ENCODE measurements around the gene MSI1. TPM values are rescaled to one million over a fixed set of nuclear protein-coding genes. Genes with fewer than 3 reads are reported as not detected.
"Not testable (repeated sequence)": the region's sequence is repeated elsewhere in the genome, so short reads cannot be mapped to it uniquely, and the experiment has no call there.

The MSI1 gene
- total RNA-seq, 1 donor from 2014 or later = 0.31 TPM

DNA sequence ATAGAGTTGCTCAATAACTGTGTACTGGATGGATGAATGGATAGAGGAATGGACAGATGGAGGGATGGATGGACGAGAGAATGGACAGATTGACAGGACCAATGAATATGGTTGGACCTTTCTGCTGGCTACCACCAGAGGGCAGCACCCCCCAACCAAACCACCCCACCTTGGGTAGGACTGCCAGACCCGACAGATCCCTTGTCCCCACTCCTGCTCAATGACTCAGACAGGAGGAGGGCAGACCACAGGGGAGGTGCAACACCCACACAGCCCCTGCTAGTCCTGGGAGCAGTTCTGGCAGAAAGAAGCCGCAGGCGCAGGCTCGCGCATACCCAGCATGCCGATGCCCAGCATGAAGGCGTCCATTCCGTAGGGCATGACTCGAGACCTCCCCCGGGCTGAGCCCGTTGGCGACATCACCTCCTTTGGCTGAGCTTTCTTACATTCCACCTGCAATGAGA lies 12.4 kb downstream of the MSI1 start:
- DNase-seq = peak; percentile 84

DNA sequence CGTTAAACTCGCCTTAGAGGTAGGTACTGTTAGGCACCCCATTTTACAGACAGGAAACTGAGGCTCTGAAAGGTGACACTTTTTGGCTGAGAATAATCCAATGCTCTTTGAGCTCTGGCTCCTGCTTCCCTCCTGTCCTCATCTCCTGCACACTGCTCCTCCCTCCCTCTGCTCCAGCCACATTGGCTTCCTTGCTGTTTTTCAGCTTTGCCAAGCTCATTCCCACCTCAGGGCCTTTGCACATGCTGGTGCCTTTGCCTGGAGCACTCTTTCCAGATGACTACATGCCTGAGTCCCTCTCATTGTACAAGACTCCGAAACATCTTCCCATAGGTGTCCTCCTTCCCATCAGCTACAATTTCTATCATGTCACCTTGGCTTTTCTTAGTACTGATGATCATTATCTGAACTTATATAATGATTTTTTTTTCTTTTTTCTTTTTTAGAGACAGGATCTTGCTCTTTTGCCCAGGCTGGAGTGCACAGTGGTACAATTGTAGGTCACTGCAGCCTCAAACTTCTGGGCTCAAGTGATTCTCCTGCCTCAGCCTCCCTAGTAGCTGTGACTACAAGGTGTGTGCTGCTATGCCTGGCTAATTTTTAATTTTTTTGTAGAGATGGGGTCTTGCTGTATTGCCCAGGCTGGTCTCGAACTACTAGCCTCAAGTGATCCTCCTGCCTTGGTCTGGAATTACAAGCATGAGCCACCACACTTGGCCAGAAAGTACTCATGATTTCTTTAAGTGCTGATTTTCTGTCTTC lies 15.2 kb downstream of the MSI1 start:
- no peak for DNase-seq

DNA sequence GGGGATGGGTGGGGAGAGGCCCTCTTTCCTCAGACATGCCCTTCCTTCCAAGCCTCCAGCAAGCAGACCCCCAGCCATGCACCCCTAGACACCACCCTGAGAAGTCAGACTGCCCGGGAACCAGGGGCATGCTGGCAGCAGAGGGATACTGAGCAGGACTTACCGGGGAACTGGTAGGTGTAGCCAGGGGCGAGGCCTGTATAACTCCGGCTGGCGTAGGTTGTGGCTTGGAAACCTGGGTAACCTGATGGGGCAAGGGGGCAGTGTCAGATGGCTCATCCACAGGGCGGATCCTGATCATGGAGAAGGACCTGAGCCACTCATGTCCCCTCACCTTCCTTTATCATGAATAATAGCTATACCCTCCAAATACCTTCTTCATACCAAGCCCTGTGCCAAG lies 15.8 kb downstream of the MSI1 start:
- no peak for DNase-seq

DNA sequence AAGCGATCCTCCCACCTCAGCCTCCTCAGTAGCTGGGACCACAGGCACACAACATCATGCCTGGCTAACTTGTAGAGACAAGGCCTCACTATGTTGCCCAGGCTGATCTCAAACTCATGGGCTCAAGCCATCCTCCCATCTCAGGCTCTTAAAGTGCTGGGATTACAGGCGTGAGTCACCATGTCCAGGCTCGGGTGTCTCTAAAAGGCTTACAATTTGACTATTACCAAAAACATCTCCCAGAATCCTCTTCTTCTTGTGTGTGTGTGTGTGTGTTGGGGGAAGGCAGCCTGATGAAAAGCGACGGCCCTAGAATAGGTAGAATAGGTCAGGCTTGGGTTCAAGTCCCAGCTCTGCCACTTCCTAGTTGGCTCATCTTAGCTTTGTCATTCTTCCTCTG lies 16.8 kb downstream of the MSI1 start:
- DNase-seq = no peak

DNA sequence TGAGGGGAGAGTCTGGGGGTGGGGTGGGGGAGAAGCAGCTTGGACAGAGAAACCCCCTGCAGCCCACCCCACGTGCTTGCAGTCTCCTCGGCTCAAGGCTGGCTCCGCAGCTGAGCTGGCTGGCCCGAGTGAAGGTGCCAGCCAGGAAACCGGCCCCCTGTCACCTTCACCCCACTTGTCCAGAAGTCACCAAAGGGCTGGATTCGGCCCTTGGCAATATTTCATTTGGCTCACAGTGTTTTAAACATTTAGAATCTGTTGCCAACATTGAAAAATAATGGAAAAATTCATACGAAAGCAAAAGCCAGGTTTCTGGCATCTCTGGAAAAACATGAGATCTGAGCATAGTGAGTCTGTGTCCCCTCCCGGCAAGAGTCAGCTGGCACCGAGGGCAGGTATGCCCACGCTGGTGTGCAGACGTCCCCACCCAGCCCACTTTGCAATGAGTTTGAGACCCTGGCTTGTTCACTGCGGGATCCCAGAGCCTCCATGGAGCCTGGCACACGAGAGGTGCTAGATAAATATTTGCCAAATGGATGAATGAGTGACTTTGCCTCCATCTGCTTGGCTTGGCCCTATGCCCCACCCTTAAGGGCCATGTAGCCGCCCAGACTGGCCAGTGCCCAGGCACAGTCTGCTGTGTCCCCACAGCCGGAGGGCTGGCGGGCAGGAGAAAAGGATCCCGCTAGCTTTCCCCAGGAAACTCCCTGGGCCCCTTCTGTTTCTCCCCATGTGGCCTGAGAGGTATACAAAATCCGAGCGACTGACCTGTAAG lies 18.2 kb downstream of the MSI1 start:
- peak; percentile 46 for DNase-seq

DNA sequence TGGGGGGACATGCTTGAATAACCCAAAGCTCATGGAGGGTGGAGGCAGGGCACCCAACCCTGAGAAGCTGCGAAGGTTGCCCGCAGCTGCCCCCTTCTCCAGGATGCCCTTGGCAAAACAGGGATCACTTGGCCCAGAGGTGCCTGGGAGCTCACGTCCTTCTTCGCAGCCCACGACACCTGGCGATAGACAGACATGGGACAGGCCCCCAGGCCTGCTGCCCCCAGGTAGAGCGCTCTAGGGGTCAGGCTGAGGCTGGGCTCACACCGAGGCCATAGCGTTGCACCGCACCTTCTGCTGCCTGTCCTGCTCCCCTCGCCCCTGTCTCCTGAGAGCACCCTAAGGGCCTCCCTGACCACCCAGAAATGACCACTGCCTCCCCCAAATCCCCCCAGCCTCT lies 21.2 kb downstream of the MSI1 start:
- DNase-seq = no peak

DNA sequence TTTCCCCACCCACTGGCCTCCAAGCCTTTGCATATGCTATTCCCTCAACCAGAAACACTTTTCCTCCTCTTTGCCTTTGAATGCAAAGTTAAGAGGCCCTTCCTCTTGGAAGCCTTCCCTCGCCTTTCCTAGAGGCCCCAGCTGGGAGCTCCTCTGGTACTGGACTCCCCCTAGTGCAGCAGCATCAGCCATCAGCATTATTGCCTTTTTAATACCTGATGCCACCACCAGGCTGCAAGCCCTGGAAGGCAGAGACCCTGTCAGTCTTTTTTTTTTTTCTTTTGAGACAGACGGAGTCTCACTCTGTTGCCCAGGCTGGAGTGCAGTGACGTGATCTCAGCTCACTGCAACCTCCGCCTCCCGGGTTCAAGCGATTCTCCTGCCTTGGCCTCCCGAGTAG lies 22.3 kb downstream of the MSI1 start:
- no peak for DNase-seq

DNA sequence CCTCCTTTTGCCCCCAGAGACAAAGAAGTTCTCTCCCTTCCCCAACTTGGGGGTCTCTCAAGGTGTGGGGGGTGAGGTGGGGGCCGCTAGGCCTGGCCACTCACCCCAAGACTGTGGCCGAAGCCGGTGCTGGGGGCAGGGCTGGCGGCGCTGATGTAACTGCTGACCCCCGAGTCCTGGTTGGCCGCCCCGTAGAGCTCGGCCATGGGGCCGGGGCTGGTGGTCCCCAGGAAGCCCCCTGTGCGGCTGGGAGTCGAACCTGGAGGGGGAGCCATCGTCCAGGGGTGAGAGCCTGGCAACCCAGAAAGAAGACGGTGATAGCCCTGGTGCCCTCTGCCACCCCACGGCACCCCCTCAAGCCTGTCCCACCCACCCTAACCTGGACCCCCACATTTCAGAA lies 22.9 kb downstream of the MSI1 start:
- no peak for DNase-seq

DNA sequence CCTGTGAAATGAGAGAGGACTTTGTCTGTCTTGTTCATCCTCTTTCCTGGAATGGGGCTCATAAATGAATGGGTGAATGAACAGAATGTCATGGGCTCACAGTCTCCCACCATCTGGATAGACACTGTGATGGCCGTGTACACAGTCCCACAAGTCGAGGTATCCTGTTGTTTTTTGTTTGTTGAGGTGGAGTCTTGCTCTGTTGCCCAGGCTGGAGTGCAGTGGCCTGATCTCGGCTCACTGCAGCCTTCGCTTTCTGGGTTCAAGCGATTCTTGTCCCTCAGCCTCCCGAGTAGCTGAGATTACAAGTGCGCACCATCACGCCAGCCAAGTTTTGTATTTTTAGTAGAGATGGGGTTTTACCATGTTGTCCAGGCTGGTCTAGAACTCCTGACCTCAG lies 25.3 kb downstream of the MSI1 start:
- no peak for DNase-seq

DNA sequence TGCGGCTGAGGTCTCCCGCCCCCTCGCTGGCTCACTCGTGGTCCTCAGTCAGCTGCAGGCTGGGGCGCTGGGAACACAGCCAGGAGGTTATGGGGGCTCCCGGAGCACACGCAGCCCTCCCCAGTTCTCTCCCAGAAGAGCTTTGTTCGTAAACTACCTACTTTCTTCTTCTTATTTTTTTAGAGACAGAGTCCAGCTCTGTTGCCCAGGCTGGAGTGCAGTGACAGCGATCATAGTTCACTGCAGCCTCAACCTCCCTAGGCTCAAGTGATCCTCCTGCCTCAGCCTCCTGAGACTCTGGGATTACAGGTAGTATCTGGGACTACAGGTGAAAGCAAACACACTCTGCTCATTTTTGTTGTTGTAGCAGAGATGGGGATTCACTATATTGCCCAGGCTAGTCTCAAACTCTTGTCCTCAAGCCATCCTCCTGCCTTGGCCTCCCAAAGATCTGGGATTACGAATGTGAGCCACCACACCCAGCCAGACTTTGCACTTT lies 25.9 kb downstream of the MSI1 start:
- DNase-seq = no peak

DNA sequence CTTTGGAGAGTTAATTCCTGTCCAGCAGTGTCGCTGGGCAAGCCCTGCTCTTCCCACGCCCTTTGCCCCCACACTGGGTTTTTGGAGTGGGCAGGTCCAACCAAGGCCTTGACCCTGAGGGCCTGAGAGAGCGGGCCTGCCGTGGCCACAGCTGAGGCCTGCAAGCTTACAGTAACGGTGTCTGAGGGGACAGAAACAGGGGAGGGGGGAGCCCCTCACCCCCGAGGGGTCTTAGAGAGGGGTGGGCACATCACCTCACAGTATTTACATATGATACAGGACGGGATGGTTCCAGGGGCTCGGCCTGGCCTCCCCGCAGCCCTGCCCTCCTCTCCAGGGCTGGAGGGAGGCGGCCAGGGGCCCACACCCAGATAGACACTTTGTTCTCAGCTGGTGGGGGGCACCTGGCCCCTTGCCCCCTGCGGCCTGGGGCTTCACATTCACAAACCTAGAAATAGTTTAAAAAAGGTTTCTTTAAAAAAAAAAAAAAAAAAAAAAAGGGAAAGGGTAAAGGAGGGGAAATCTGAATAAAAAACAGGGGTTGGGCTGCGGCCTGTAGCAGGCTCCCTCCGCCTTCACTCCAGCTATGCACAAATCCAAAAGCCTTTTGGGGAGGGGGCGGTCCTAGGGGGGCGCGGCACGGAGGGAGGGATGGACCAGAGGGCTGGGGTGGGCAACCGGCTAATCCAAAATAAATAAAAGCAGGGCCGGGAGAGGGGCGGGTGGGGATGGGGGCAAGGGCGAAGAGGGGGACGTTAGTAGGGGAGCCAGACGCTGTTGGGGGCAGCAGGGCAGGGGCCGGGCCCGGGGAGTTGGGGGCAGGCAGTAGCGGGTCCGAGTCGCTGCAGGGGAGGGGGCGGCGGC lies 26.6 kb downstream of the MSI1 start:
- no peak for DNase-seq

DNA sequence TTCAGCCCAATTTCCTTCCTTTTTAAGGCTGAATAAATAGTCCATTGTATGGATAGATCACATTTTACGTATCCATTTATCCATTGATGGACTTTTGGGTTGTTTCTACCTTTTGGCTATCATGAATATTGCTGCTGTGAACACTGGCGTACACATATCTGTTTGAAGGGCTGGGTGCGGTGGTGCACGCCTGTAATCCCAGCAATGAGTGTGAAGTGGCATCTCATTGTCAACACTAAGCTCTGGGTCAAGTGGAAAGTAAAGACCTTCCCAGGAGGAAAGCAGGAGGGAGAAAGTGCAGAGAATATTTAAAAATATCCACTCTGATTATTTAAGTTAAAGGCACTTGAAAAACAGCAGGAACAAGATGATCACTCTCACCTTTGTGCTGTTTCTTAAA lies 29.7 kb downstream of the MSI1 start:
- no peak for DNase-seq

DNA sequence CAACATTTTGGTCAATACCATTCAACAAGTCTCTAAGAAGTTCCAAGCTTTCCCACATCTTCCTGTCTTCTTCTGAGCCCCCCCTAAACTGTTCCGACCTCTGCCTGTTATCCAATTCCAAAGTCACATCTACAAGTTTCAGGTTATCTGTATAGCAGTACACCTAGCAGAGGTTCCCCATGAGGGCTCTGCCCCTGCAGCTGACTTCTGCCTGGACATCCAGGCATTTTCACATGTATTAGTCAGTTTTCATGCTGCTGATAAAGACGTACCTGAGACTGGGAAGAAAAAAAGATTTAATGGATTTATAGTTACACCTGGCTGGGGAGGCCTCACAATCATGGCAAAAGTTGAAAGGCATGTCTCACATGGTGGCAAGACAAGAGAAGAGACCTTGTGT lies 31.2 kb downstream of the MSI1 start:
- no peak for DNase-seq

DNA sequence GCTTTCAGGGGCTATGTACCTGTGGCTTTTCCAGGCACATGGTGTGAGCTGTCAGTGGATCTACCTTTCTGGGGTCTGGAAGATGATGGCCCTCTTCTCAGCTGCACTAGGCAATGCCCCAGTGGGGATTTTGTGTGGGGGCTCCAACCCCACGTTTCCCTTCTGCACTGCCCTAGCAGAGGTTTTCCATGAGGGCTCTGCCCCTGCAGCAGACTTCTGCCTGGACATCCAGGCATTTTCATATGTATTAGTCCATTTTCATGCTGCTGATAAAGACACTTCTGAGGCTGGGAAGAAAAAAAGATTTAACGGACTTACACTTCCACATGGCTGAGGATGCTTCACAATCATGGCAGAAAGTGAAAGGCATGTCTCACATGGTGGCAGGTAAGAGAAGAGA lies 32.6 kb downstream of the MSI1 start:
- DNase-seq = not testable (repeated sequence)

DNA sequence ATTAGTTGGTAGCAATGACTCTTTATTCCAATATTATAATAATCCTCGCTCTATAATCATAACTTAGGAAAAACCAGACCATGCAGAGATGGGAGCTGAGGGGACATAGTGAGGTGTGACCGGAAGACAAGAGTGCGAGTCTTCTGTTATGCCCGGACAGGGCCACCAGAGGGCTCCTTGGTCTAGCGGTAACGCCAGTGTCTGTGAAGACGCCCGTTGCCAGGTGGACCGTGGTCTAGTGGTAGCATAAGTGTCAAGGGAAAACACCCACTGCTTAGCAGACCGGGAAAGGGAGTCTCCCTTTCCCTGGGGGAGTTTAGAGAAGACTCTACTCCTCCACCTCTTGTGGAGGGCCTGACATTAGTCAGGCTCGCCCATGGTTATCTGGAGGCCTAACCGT lies 33.5 kb downstream of the MSI1 start:
- DNase-seq = peak; percentile 58

DNA sequence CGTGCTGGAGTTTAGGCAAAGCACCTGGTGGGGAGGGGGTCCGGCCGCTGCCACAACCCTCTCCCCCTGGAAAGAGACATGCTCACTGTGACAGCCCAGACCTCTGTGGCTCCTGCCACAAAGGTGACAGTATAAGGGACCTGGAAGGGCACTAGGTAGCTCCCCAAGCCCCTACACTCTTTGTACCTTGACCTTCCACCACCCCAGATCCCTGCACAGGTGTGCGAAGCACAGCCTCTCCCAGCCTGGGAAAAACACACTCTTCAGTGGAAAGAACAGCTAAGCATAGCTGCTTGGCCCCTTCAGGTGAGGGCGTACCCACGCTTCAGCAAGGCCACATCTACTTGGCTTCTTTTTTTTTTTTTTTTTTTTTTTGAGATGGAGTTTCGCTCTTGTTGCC lies 36.4 kb downstream of the MSI1 start:
- DNase-seq = no peak

DNA sequence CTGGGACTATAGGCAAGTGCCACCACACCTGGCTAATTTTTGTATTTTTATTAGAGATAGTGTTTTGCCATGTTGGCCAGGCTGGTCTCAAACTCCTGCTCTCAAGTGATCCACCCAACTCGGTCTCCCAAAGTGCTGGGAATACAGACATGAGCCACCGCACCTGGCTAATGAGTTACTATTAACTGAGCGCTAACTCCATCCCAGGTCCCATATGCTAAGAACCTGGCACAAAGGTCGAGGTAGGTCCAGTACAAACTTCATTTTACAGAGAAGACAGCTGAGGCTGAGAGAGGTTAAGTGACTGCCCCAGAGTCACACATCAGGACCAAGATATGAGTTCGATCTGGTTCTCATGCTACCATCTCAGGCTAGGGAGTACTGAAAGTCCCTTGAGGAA lies 36.9 kb downstream of the MSI1 start:
- no peak for DNase-seq

DNA sequence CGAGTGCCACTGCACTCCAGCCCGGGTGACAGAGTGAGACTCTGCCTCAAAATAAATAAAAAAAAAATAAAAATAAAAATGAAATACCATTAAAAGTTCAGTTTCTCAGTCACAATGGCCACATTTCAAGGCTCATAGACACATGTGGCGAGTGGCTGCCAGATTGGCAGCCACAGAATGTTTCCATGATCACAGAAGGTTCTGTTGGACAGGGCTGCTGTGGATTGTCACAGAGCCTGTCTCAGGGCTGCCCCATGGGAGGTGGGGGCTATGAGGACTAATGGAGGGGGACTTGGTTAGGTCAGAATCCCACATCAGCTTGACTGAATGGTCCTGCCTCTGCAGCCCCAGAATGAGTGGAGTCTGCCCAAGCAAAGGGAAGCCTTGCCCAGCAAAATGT lies 37.6 kb downstream of the MSI1 start:
- no peak for DNase-seq

DNA sequence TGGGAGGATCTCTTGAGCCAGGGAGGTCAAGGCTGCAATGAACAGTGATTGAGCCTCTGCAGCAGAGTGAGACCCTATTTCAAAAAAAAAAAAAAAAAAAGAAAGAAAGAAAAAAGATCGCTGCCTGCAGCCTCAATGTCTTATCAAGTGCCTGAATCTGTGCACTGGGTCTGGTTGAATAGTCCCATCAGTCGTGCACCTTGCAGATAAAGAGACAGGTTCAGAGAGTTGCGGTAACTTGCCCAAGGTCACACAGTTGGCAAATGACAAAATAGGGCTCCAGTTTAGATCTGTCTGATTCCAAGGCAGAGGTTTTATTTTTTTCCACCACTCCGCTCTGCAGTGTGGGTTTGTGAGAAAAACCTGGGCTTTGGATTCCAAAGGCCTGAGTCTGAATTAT lies 40.7 kb downstream of the MSI1 start:
- no peak for DNase-seq

DNA sequence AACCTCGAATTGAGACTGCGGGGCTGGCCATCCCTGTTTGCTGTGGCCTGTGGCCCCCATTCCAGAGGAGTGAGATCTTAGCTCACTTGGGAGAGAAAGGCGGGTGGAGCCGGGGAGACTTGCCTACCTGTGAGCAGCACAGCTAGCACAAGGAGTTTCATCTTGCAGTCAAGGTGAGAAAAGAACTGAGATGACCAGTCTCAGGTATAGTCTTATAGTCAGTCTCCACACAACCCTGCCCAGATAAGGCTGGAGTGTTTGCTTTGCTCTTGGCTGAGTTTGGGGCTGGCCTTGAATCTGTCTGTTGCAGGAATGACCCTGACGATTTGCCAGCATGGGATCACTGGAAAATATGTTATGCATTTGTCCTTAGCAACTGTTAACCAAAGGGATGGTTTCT lies 41.4 kb downstream of the MSI1 start, which contains the start of gene PLA2G1B:
TSS of gene PLA2G1B (minus strand) at position 187 of the 400 bp plus-strand sequence. CDS start at position 161, 26 bp downstream.
- no peak for DNase-seq

DNA sequence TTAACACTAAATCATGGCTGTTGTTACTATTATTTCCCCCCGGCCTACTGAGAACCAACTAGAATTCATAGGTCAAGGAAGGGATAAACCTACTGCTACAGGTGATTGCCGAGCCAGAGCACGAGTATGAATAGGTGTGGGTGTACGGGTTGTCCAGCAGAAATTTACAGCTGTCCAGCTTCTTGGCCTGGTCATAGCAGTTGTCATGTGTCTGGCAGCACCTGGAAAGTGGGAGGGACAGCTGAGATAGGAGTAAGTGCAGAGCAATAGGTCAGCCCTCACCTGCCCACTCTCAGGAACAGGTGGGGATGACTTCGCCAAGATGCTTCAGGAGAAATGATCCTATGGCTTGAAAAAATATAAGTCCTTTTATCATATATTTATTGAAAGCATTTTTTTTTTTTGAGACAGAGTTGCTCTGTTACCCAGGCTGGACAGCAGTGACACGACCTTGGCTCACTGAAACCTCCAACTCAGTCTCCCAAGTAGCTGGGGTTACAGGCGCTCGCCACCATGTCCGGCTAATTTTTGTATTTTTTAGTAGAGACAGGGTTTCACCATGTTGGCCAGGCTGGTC lies 44.0 kb downstream of the MSI1 start:
- no peak for DNase-seq

DNA sequence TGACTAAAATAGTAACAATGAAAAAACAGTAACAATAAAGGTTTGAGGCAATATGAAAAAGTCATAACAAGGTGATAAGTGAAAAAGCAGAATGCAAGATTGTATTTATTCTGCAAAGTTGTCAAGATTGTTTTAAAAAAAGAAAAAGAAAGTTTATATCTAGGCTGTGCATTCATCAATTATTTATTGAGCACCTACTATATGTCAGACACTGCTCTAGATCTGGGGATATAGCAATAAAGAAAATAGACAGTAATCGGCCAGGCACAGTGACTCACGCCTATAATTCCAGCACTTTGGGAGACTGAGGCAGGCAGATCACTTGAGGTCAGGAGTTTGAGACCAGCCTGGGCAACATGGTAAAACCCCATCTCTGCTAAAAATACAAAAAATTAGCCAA lies 45.2 kb downstream of the MSI1 start:
- no peak for DNase-seq

Data from tongue (tissue), 2 donors.